HUES6 (cell line): ENCODE data around the gene SAFB.
"Not testable (repeated sequence)": the region's sequence is repeated elsewhere in the genome, so short reads cannot be mapped to it uniquely, and the experiment has no call there.

Experiments
- H3K27ac ChIP-seq: 2 replicates; pipeline ENCODE4 v1.7.0; 2013; ENCODE audit warnings: low read depth, mild to moderate bottlenecking, low read length, inconsistent platforms
- H3K27me3 ChIP-seq: 2 replicates; pipeline ENCODE4 v1.6.1; 2013; ENCODE audit warnings: low read length; ENCODE audit not compliant: control insufficient read depth, insufficient read depth
- H3K36me3 ChIP-seq: 2 replicates; pipeline ENCODE4 v1.6.1; 2013; ENCODE audit warnings: low read length; ENCODE audit not compliant: control insufficient read depth, insufficient read depth
- H3K4me1 ChIP-seq: 2 replicates; pipeline ENCODE4 v1.6.1; 2013; ENCODE audit warnings: low read length; ENCODE audit not compliant: control insufficient read depth, insufficient read depth
- H3K4me3 ChIP-seq: 2 replicates; pipeline ENCODE4 v1.5.1; 2013; ENCODE audit warnings: low read depth, low read length
- H3K9ac ChIP-seq: one replicate; pipeline ENCODE4 v1.6.1; 2013; ENCODE audit warnings: mild to moderate bottlenecking, low read length
- H3K9me3 ChIP-seq: 2 replicates; pipeline ENCODE4 v1.6.1; 2013; ENCODE audit warnings: low read depth, low read length; ENCODE audit not compliant: control insufficient read depth, insufficient read depth

The SAFB gene

GRCh38 chr19:5600797-5601196 lies 22.1 kb upstream of the SAFB start:
- no peak overlapping the region for H3K27ac ChIP-seq
- H3K4me1 ChIP-seq = no peaks in the 10 kb centered on the region
- no peaks in the 10 kb centered on the region for H3K9me3 ChIP-seq
- no peaks in the 10 kb centered on the region for H3K27me3 ChIP-seq
- no peak overlapping the region for H3K4me3 ChIP-seq
- H3K36me3 ChIP-seq = peaks cover 92% of the 10 kb centered on the region
- no peak overlapping the region for H3K9ac ChIP-seq

GRCh38 chr19:5603626-5604025 lies 19.3 kb upstream of the SAFB start:
- H3K9ac ChIP-seq = no peak overlapping the region
- no peaks in the 10 kb centered on the region for H3K27me3 ChIP-seq
- H3K9me3 ChIP-seq = no peaks in the 10 kb centered on the region
- no peak overlapping the region for H3K27ac ChIP-seq
- H3K36me3 ChIP-seq = peaks cover 89% of the 10 kb centered on the region
- H3K4me3 ChIP-seq = no peak overlapping the region
- H3K4me1 ChIP-seq = no peaks in the 10 kb centered on the region

GRCh38 chr19:5605362-5605761 lies 17.5 kb upstream of the SAFB start:
- Histone ChIP-seq H3K9ac (no peak overlapping the region), H3K4me1 (no peaks in the 10 kb centered on the region), H3K36me3 (peaks cover 89% of the 10 kb centered on the region), H3K27me3 (no peaks in the 10 kb centered on the region), H3K4me3 (no peak overlapping the region), H3K27ac (no peak overlapping the region), H3K9me3 (no peaks in the 10 kb centered on the region)

GRCh38 chr19:5607318-5608275 lies 15.3 kb upstream of the SAFB start:
- Histone ChIP-seq H3K27me3 (no peaks in the 10 kb centered on the region), H3K27ac (no peak overlapping the region), H3K9ac (no peak overlapping the region), H3K9me3 (no peaks in the 10 kb centered on the region), H3K36me3 (peaks cover 87% of the 10 kb centered on the region), H3K4me1 (no peaks in the 10 kb centered on the region), H3K4me3 (no peak overlapping the region)

- H3K27ac ChIP-seq = no peak overlapping the region
- no peaks in the 10 kb centered on the region for H3K9me3 ChIP-seq
- no peaks in the 10 kb centered on the region for H3K4me1 ChIP-seq
- no peaks in the 10 kb centered on the region for H3K27me3 ChIP-seq
- H3K4me3 ChIP-seq = no peak overlapping the region
- peaks cover 87% of the 10 kb centered on the region for H3K36me3 ChIP-seq
- H3K9ac ChIP-seq = no peak overlapping the region
Measured at GRCh38 chr19:5608291-5608690, 14.6 kb upstream of the SAFB start.

- not testable (repeated sequence) for H3K27ac ChIP-seq, H3K9me3 ChIP-seq, H3K27me3 ChIP-seq, H3K4me1 ChIP-seq, H3K9ac ChIP-seq, H3K4me3 ChIP-seq
- H3K36me3 ChIP-seq = peaks cover 87% of the 10 kb centered on the region
Measured at GRCh38 chr19:5608766-5609165, 14.1 kb upstream of the SAFB start.

- Histone ChIP-seq H3K9me3 (no peaks in the 10 kb centered on the region), H3K9ac (no peak overlapping the region), H3K36me3 (peaks cover 87% of the 10 kb centered on the region), H3K4me1 (no peaks in the 10 kb centered on the region), H3K4me3 (no peak overlapping the region), H3K27me3 (no peaks in the 10 kb centered on the region), H3K27ac (no peak overlapping the region)
Measured at GRCh38 chr19:5609881-5610448, 12.9 kb upstream of the SAFB start.

GRCh38 chr19:5612891-5613865 lies 9.7 kb upstream of the SAFB start:
- H3K9me3 ChIP-seq = no peaks in the 10 kb centered on the region
- peaks cover 88% of the 10 kb centered on the region for H3K36me3 ChIP-seq
- no peaks in the 10 kb centered on the region for H3K27me3 ChIP-seq
- H3K4me1 ChIP-seq = no peaks in the 10 kb centered on the region
- no peak overlapping the region for H3K9ac ChIP-seq
- H3K27ac ChIP-seq = no peak overlapping the region
- H3K4me3 ChIP-seq = no peak overlapping the region

GRCh38 chr19:5615756-5616327 lies 7.0 kb upstream of the SAFB start:
- Histone ChIP-seq H3K9ac (no peak overlapping the region), H3K27ac (no peak overlapping the region), H3K4me1 (no peaks in the 10 kb centered on the region), H3K27me3 (no peaks in the 10 kb centered on the region), H3K36me3 (peaks cover 85% of the 10 kb centered on the region), H3K4me3 (no peak overlapping the region), H3K9me3 (no peaks in the 10 kb centered on the region)

- Histone ChIP-seq H3K27me3 (no peaks in the 10 kb centered on the region), H3K9me3 (no peaks in the 10 kb centered on the region), H3K36me3 (peaks cover 86% of the 10 kb centered on the region), H3K4me1 (peaks cover 8% of the 10 kb centered on the region; the same call in 1 of the 2 replicates), H3K9ac (no peak overlapping the region), H3K27ac (no peak overlapping the region), H3K4me3 (no peak overlapping the region)
Measured at GRCh38 chr19:5617080-5617479, 5.8 kb upstream of the SAFB start.
